ENCODE measurements around the gene MDH1B.

Gene MDH1B

DNA sequence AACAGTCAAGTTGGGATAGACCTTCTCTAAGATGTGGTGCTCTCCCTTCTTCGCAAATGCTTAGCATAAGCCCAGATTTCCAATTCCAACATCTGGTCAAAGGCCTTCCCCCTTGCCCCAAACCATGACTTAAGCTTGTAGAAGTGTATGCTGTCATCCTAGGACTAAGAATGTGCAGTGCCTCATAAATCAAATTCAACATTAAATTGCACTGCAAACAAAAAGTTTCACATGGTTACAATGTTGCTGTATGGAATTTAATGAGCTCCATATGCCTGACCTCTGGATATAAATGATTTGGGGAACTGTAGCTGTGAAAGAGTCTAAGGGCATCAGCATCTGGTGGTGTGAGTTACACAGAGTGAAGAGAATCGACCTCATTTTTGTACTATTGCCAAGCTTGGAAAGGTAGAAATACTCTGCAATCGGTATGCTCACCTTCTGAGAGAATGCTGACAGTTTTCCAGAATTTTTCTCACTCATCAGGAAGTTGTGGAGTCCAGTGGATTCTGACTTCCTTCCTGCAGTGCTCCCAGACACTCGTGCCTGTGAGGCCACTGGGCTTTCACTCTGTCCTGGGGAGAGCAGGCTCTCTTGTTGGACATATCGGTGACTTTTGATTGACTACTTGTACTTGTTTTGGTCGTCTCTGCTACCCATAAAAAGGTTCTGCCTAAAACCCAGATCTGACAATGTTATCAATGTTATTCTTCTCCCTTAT is 40.9 kb upstream of the MDH1B start:
- Histone ChIP-seq H3K4me2 (ENCODE audit: low read depth, low read length, poor library complexity, severe bottlenecking) (no peak overlapping the region), H3K9ac (ENCODE audit: low read length) (no peak overlapping the region), H3K79me2 (ENCODE audit: insufficient read depth, low read length) (no peaks in the 10 kb centered on the region), H3K27ac (ENCODE audit: low read depth, low read length) (no peak overlapping the region), H3K9me3 (ENCODE audit: insufficient read depth, low read length) (no peaks in the 10 kb centered on the region), H3K27me3 (ENCODE audit: low read length) (no peaks in the 10 kb centered on the region), H3K9me2 (replicated peaks; ENCODE audit: insufficient read depth, low read length) (no peaks in the 10 kb centered on the region), H4K20me1 (ENCODE audit: low read depth, low read length) (no peaks in the 10 kb centered on the region), H3F3A (ENCODE audit: insufficient read depth) (no peaks in the 10 kb centered on the region), H3K36me3 (ENCODE audit: low read length) (no peaks in the 10 kb centered on the region), H3K4me3 (ENCODE audit: insufficient read depth, low read length, poor library complexity, severe bottlenecking) (no peak overlapping the region), H2AFZ (ENCODE audit: low read depth, low read length, severe bottlenecking) (no peak overlapping the region)
- no peak for TF ChIP-seq EZH2phosphoT487 (conservative IDR thresholded peaks at IDR 0.05; ENCODE audit: low read length)
- TF ChIP-seq CTCF (IDR thresholded peaks at IDR 0.05; ENCODE audit: insufficient read depth, low read length, poor library complexity, severe bottlenecking) = no peak

- Histone ChIP-seq H3K4me2 (ENCODE audit: low read depth, low read length, poor library complexity, severe bottlenecking) (no peak overlapping the region), H2AFZ (ENCODE audit: low read depth, low read length, severe bottlenecking) (no peak overlapping the region), H3K9me3 (ENCODE audit: insufficient read depth, low read length) (no peaks in the 10 kb centered on the region), H3K36me3 (ENCODE audit: low read length) (no peaks in the 10 kb centered on the region), H3K9me2 (replicated peaks; ENCODE audit: insufficient read depth, low read length) (no peaks in the 10 kb centered on the region), H3K9ac (ENCODE audit: low read length) (no peak overlapping the region), H4K20me1 (ENCODE audit: low read depth, low read length) (no peaks in the 10 kb centered on the region), H3K79me2 (ENCODE audit: insufficient read depth, low read length) (no peaks in the 10 kb centered on the region), H3K4me3 (ENCODE audit: insufficient read depth, low read length, poor library complexity, severe bottlenecking) (no peak overlapping the region), H3K27me3 (ENCODE audit: low read length) (no peaks in the 10 kb centered on the region), H3F3A (ENCODE audit: insufficient read depth) (no peaks in the 10 kb centered on the region), H3K27ac (ENCODE audit: low read depth, low read length) (no peak overlapping the region)
- TF ChIP-seq CTCF (IDR thresholded peaks at IDR 0.05; ENCODE audit: insufficient read depth, low read length, poor library complexity, severe bottlenecking) (no peak), EZH2phosphoT487 (conservative IDR thresholded peaks at IDR 0.05; ENCODE audit: low read length) (no peak)
Observed at GRCh38 chr2:206804326-206804725, 39.2 kb upstream of the MDH1B start.

DNA sequence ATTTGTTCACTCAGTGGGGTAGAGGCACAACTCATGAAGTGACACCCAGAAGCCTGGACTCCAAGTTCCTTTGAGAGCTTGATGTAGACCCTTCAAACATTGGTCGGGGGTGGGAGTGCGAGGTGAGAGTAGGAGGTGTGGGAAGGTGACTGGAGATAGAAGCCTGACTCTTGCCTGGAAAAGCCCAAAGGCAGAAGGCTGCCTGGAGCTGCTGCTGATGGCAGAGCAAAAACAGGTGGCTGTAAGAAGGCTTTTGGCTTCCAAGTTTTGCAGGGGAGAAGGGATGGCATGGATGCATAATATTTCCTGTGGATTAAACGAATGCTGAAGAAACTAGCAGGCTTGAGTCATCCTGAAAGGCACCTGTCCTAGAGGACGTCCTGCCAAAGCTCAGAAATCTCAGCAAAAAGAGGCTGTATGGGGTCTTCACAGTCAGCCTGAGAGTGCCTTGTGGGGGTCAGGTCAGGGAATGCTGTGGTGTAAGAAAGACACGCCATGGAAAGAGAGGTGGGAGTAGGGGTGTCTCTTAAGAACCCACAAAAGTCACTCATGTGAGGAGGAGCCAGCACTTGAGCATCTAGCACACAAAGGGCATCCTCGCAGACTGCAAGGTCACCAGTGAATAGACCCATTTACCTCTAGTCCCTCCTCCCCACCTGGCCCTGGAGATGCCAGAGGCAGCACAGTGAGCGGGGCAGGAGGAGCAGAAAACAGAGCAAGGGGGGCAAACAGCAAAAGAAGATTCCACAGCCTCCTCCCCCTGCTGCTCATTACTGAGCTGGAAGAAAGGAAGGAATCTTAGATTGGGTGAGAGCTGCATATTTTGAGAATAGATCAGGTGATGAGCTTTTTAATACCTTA is 37.8 kb upstream of the MDH1B start:
- H3K9me2 ChIP-seq (replicated peaks; ENCODE audit: insufficient read depth, low read length) = no peaks in the 10 kb centered on the region
- H3K4me3 ChIP-seq (ENCODE audit: insufficient read depth, low read length, poor library complexity, severe bottlenecking) = no peak overlapping the region
- TF ChIP-seq CTCF (IDR thresholded peaks at IDR 0.05; ENCODE audit: insufficient read depth, low read length, poor library complexity, severe bottlenecking) = no peak
- TF ChIP-seq EZH2phosphoT487 (conservative IDR thresholded peaks at IDR 0.05; ENCODE audit: low read length) = no peak
- H3K4me2 ChIP-seq (ENCODE audit: low read depth, low read length, poor library complexity, severe bottlenecking) = no peak overlapping the region
- no peaks in the 10 kb centered on the region for H3K79me2 ChIP-seq (ENCODE audit: insufficient read depth, low read length)
- no peaks in the 10 kb centered on the region for H3K27me3 ChIP-seq (ENCODE audit: low read length)
- H3F3A ChIP-seq (ENCODE audit: insufficient read depth) = no peaks in the 10 kb centered on the region
- H4K20me1 ChIP-seq (ENCODE audit: low read depth, low read length) = no peaks in the 10 kb centered on the region
- H3K36me3 ChIP-seq (ENCODE audit: low read length) = no peaks in the 10 kb centered on the region
- no peak overlapping the region for H3K9ac ChIP-seq (ENCODE audit: low read length)
- no peaks in the 10 kb centered on the region for H3K9me3 ChIP-seq (ENCODE audit: insufficient read depth, low read length)
- H3K27ac ChIP-seq (ENCODE audit: low read depth, low read length) = no peak overlapping the region
- H2AFZ ChIP-seq (ENCODE audit: low read depth, low read length, severe bottlenecking) = no peak overlapping the region

All from SU-DHL-6 (cell line).